ENCODE data around the gene HAT1. TPM values are rescaled to one million over a fixed set of nuclear protein-coding genes. Genes with fewer than 3 reads are reported as not detected.
"Not testable (repeated sequence)": the region's sequence is repeated elsewhere in the genome, so short reads cannot be mapped to it uniquely, and the experiment has no call there.

HAT1 gene
- total RNA-seq, 1 donor from 2014 or later: 33.8 TPM

- Mint-ChIP-seq H3K9me3 (no peaks in the 10 kb centered on the region), H3K27ac (no peak overlapping the region), H3K27me3 (ENCODE audit: low read depth) (peaks cover 14% of the 10 kb centered on the region), H3K4me1 (peaks cover 18% of the 10 kb centered on the region), H3K36me3 (no peaks in the 10 kb centered on the region), H3K4me3 (no peak overlapping the region)
- DNase-seq (ENCODE audit: low spot score in 2 of 2, unreplicated experiment in 2 of 2): no peak
- TF ChIP-seq, protein P1, sequence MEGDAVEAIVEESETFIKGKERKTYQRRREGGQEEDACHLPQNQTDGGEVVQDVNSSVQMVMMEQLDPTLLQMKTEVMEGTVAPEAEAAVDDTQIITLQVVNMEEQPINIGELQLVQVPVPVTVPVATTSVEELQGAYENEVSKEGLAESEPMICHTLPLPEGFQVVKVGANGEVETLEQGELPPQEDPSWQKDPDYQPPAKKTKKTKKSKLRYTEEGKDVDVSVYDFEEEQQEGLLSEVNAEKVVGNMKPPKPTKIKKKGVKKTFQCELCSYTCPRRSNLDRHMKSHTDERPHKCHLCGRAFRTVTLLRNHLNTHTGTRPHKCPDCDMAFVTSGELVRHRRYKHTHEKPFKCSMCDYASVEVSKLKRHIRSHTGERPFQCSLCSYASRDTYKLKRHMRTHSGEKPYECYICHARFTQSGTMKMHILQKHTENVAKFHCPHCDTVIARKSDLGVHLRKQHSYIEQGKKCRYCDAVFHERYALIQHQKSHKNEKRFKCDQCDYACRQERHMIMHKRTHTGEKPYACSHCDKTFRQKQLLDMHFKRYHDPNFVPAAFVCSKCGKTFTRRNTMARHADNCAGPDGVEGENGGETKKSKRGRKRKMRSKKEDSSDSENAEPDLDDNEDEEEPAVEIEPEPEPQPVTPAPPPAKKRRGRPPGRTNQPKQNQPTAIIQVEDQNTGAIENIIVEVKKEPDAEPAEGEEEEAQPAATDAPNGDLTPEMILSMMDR (IDR thresholded peaks at IDR 0.05; ENCODE audit: unreplicated experiment): no peak
These were observed 73.8 kb downstream of the HAT1 start for GRCh38 chr2:171996021-171996420.

DNA sequence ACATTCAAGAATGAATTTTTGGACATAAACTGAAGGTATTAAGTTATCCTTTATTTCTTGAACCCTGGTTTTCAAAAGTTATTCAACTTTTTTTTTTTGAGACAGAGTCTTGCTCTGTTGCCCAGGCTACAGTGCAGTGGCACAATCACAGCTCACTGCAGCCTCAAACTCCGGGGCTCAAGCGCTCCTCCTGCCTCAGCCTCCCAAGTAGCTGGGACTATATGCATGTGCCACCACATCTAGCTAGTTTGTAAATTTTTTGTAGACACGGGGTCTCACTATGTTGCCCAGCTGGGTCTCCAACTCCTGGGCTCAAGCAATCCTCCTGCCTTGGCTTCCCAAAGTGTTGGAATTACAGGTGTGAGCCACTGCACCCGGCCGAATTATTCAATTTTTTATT lies 74.8 kb downstream of the HAT1 start:
- H3K4me3 Mint-ChIP-seq: not testable (repeated sequence)

DNA sequence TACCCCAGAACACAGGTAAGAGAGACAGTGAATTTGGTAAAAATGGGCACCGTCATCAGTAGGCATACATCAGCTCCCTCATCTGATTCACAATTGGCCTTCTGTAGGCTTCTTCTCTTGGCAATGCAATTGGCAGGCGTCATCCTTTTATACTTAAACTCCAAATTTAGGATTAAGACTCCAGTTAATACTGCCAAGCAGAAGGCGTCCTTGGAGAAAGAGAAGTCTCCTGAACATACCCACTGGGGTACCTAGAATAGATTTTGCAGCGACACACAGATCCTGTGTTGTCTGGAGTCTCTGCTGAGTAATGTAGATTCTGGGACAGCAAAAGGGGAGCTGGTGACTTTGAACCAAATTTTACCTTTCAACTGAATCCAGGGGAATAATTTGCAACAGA lies 76.9 kb downstream of the HAT1 start:
- Mint-ChIP-seq H3K27me3 (ENCODE audit: low read depth) (peaks cover 13% of the 10 kb centered on the region), H3K27ac (peak overlapping the region; percentile 82), H3K36me3 (no peaks in the 10 kb centered on the region), H3K4me3 (peak overlapping the region; percentile 96), H3K9me3 (no peaks in the 10 kb centered on the region), H3K4me1 (peaks cover 18% of the 10 kb centered on the region)
- TF ChIP-seq, protein P1 (IDR thresholded peaks at IDR 0.05; ENCODE audit: unreplicated experiment): no peak
- no peak for DNase-seq (ENCODE audit: low spot score in 2 of 2, unreplicated experiment in 2 of 2)

More for the DNA sequence above, 74.8 kb downstream of the HAT1 start:
- DNase-seq (ENCODE audit: low spot score in 2 of 2, unreplicated experiment in 2 of 2); H3K27ac Mint-ChIP-seq; H3K36me3 Mint-ChIP-seq; H3K9me3 Mint-ChIP-seq: not testable (repeated sequence)
- Mint-ChIP-seq H3K4me1 (peaks cover 18% of the 10 kb centered on the region), H3K27me3 (ENCODE audit: low read depth) (peaks cover 14% of the 10 kb centered on the region)

- H3K27me3 Mint-ChIP-seq (ENCODE audit: low read depth): peaks cover 13% of the 10 kb centered on the region
- H3K4me1 Mint-ChIP-seq: peaks cover 18% of the 10 kb centered on the region
- DNase-seq (ENCODE audit: low spot score in 2 of 2, unreplicated experiment in 2 of 2): peak; percentile 92 to 96
- H3K9me3 Mint-ChIP-seq: no peaks in the 10 kb centered on the region
- H3K36me3 Mint-ChIP-seq: no peaks in the 10 kb centered on the region
- H3K27ac Mint-ChIP-seq: peak within 1 kb of the TSS; percentile 99
- TF ChIP-seq, protein P1 (IDR thresholded peaks at IDR 0.05; ENCODE audit: unreplicated experiment): no peak
- peak within 1 kb of the TSS; percentile 96 for H3K4me3 Mint-ChIP-seq
These were observed 77.6 kb downstream of the HAT1 start, which contains the start of gene METAP1D for GRCh38 chr2:171999604-172000469. Gene METAP1D, plus strand, starts transcription at chr2:171999953. Its CDS starts 17 bp downstream, at chr2:171999970.

- TF ChIP-seq, protein P1 (IDR thresholded peaks at IDR 0.05; ENCODE audit: unreplicated experiment): no peak
- Mint-ChIP-seq H3K9me3 (no peaks in the 10 kb centered on the region), H3K4me1 (peaks cover 18% of the 10 kb centered on the region), H3K27me3 (ENCODE audit: low read depth) (peaks cover 13% of the 10 kb centered on the region), H3K36me3 (no peaks in the 10 kb centered on the region), H3K27ac (peak overlapping the region; percentile 99), H3K4me3 (peak overlapping the region; percentile 96)
- DNase-seq (ENCODE audit: low spot score in 2 of 2, unreplicated experiment in 2 of 2): no peak
These were observed 78.6 kb downstream of the HAT1 start for GRCh38 chr2:172000696-172001361.

- H3K27me3 Mint-ChIP-seq (ENCODE audit: low read depth): no peaks in the 10 kb centered on the region
- H3K4me1 Mint-ChIP-seq: peaks cover 5% of the 10 kb centered on the region
- peaks cover 12% of the 10 kb centered on the region for H3K36me3 Mint-ChIP-seq
- TF ChIP-seq, protein P1 (IDR thresholded peaks at IDR 0.05; ENCODE audit: unreplicated experiment): no peak
- no peak for DNase-seq (ENCODE audit: low spot score in 2 of 2, unreplicated experiment in 2 of 2)
- peaks cover 3% of the 10 kb centered on the region for H3K9me3 Mint-ChIP-seq
- H3K4me3 Mint-ChIP-seq: no peak overlapping the region
- no peak overlapping the region for H3K27ac Mint-ChIP-seq
These were observed 85.1 kb downstream of the HAT1 start for GRCh38 chr2:172007372-172007771.
